IPS DF 4.7 (cell line): Measurements from ENCODE around the gene RBM14.
"Not testable (repeated sequence)": the region's sequence is repeated elsewhere in the genome, so short reads cannot be mapped to it uniquely, and the experiment has no call there.

Source experiments
- DNase-seq: peaks from one replicate; pipeline ENCODE4 v3.0.0-alpha.2; 2013; ENCODE audit warnings: low spot score; ENCODE audit errors: extremely low read depth

RBM14 gene, protein sequence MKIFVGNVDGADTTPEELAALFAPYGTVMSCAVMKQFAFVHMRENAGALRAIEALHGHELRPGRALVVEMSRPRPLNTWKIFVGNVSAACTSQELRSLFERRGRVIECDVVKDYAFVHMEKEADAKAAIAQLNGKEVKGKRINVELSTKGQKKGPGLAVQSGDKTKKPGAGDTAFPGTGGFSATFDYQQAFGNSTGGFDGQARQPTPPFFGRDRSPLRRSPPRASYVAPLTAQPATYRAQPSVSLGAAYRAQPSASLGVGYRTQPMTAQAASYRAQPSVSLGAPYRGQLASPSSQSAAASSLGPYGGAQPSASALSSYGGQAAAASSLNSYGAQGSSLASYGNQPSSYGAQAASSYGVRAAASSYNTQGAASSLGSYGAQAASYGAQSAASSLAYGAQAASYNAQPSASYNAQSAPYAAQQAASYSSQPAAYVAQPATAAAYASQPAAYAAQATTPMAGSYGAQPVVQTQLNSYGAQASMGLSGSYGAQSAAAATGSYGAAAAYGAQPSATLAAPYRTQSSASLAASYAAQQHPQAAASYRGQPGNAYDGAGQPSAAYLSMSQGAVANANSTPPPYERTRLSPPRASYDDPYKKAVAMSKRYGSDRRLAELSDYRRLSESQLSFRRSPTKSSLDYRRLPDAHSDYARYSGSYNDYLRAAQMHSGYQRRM

DNA sequence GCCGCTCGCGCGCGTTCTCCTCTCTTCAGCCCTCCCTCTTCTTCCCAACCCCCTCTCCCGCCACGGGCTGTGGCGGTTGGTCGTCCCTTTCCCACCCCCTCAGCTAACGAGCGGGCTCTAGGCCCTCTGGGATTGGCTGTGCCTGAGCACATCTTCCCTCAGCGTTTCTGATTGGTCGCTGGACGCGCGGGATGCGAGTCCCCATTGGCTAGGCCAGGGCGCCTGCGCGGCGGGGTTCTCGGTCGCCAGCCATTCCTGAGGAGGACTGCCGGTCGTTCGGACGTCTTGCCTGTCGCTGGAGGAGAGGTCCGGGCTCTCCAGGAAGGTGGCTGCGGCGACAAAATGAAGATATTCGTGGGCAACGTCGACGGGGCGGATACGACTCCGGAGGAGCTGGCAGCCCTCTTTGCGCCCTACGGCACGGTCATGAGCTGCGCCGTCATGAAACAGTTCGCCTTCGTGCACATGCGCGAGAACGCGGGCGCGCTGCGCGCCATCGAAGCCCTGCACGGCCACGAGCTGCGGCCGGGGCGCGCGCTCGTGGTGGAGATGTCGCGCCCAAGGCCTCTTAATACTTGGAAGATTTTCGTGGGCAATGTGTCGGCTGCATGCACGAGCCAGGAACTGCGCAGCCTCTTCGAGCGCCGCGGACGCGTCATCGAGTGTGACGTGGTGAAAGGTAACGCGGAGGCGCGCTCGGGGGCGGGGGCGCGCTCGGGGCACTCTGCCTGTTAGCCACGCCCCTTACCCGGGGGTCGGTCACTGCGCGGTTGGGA lies at the start of gene RBM14:
Gene RBM14, plus strand, starts transcription at position 252 of the 776 bp plus-strand sequence. Its CDS starts 91 bp downstream, at position 343.
- DNase-seq, result peak; percentile 97

DNA sequence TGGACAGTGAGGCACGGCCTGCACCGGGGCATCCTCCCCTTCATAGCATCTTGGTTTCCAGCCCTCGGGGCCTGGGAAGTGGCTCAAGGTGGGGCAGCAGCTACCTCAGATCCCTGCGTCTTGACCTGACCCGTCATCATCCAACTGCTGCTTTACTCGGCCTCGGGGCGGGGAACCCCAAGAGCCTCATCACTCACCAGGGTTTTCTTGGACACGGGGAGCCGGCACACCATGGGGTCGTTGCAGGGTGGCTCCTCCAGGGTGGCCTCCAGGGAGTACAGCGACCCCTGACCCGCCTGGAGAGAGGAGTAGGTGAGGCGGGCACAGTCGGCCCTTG lies 48.7 kb upstream of the RBM14 start:
- no peak for DNase-seq

DNA sequence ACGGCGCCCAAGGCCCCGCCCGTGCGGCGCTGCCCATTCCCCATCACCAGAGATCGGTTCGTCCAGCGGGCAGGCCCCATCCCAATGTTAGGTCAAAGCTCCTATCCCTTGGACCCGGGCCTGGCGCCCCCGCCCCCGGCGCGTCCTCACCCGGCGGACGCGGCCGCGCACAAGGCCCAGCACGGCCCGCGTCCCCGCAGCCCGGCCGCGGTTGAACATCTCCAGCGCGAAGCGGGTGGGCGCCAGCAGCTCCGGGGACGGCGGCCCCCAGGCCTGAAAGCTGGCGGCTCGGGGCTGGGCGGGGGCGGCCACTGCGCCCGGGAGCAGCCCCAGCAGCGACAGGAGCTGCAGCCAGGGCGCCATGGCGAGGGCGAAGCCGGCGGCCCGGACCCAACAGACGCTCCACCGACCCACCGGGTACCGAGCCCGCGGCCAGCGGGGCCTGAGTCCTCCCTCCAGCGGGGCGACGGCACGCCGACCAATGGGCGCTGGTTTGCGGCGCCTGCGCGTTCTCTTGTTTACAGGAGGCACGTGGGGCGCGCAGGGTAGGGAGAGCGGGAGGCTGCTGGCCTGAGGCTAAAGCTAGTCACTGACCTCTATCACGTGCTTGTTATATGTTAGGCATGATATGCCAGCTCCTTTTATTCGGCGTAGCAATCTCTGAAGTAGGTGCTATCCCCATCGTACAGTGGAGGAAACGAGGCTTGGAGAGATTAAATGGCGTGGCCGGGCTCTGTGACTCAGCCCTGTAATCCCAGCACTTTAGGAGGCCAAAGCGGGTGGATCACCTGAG lies 48.1 kb upstream of the RBM14 start, which contains the start of gene CTSF:
Gene CTSF, minus strand, starts transcription at position 483 of the 793 bp plus-strand sequence. Its CDS starts 120 bp downstream, at position 363.
- no peak for DNase-seq

DNA sequence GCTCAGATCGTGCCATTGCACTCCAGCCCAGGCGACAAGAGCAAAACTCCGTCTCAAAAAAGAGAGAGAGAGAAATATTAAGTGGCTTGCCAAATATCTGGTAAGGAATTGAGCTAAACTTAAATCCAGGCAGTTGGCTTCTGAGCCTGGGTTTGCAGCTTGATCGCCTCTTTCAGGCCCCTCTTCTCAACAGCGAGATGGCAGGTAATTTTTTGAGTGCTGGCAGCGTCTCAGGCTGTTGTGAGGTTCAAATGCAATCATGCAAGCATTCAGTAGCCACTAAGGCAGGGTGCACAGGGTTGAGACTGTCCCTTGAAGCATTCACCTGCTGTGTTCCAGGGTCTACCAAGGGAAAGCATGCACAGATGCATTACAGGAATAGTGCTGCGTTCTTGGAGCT lies 47.4 kb upstream of the RBM14 start:
- DNase-seq, result no peak

DNA sequence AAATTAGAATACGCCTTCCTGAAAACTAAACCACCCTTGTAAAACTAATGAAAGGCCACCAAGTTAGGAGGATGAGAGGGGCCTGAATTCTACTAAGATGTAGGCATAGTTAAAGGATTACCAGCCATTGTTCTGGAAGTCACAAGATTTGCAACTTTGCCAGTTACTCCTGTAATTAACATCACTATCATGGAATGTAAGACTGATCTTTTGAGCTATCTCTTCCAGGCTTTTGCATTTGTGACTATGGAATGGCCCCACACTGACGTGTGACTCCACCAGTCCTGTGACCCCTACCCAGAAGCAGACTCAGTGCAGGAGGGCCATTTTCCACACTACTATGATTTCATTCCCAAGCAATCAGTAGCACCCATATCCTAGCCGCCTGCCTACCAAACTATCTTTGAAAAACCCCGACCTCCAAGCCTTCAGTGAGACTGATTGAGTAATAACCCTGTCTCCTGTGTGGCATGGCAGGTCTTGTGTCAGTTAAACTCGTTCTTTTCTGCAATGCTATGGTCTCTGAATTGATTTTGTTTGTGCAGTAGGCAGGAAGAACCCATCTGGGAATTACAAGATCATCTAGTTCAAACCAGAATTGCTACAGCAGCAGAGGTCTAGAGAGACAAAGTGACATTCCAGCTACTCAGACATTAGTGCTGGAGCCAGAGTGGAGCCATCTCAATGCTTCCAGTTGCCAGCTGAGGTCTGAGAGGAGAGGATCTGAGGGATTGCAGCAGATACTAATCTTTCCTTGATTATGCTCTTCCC lies 46.2 kb upstream of the RBM14 start:
- no peak for DNase-seq

DNA sequence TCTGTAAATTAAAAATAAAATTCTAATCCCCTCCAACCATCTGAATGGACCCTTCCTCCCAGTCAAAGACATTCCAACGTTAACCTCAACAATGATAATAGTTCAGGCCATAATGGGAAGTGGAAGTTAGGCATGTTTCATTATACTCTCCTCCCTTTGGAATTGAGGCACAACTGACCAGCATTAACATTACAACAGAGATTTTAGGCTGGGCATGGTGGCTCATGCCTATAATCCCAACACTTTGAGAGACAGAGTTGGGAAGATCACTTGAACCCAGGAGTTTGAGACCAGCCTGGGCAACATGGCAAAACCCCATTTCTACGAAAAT lies 45.6 kb upstream of the RBM14 start:
- DNase-seq, result no peak

DNA sequence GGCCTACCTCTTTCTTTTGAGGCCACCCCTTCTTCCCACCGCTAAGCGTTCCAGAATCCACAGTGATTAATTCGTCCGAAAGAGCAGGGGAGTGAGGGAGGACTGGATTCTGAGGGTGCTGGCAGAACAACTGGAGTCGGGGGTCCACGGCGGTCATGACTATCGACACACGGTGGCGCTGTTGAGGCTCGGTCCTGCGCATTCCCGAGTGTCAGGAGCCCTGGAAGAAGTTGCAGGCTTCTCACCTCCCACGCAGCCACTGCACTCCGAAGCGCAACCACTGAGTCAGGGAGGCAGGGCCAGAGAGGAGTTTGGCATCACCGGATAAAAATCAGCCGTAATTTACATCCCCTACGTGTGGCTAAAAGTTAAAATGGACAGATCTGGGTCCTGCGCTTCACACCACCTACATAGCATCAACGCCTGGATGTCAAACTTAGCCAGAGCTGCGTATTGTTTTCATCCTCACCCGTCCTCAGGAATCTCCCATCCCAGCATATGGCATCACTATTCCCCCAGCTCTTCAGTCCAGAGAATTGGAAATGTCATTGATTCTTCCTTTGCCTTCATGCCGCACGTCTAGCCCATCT lies 37.3 kb upstream of the RBM14 start:
- no peak for DNase-seq

DNA sequence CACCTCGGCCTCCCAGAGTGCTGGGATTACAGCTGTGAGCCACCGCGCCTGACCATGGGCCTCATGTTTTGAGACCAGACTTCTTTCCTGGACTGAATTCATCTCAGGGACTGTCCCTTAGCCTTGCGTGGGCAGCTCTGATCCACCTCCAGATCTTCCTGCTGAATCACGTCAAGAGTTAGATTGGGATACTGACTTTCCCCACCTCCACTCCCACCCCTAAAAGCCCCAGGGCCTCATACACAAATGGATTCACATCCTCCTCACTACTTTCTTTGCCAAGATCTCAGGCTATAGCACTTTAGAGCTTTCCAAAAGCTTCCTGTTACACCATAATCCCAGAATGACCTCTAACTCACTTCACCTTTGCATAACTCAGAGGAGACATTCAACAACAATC lies 35.6 kb upstream of the RBM14 start:
- no peak for DNase-seq

DNA sequence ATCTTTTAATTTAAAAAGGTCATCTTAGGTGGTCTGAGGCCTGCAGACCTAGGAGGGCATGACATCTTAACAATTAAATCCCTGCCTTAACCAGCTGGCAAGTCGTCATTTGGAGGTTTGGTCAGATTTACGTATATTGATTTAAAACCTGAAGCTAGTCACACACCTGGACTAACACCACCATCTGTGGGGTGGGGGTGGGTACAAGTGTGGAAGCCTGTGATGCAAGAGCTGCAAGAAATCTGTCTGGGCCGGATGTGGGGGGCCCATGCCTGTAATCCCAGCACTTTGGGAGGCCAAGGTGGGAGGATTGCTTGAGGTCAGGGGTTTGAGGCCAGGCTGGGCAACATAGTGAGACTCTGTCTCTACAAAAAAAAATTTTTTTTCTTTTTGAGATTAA lies 35.2 kb upstream of the RBM14 start:
- DNase-seq, result no peak

DNA sequence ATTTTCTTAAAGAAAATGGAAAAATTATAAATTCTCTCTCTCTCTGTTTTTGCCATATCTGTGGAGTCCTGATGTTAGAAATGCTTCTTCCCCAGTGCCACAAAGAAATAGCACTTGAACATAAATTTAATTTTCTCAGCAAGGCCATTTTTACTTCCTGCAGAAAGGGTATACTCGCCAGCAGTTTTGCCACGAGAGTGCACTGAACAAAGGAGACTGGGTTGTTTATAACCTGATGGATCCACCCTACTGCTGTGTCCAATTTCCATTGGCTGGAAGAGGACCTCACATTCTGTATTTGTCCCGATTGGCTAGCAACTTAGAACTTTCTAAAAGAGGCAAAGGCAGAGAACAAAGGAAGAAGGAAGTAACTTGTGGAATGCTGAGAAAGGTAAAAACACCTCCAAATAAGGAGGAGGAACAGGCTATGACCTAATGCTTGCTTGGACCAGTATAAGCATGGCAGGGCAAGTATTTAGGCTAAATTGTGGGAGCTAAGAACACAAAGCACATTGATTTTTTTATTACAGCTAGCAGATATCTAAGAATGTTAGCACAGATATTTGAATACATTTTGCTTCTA lies 33.8 kb upstream of the RBM14 start:
- not testable (repeated sequence) for DNase-seq

DNA sequence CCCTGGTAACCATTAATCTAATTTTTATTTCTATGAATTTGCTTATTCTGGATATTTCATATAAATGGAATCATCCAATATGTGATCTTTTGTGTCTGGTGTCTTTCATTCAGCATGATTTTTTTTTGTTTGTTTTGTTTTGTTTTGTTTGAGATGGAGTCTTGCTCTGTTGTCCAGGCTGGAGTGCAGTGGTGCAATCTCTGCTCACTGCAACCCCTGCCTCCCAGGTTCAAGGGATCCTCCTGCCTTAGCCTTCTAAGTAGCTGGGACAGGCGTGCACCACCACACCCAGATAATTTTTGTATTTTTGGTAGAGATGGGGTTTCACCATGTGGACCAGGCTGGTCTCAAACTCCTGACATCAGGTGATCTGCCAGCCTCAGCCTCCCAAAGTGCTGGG lies 31.0 kb upstream of the RBM14 start:
- not testable (repeated sequence) for DNase-seq

DNA sequence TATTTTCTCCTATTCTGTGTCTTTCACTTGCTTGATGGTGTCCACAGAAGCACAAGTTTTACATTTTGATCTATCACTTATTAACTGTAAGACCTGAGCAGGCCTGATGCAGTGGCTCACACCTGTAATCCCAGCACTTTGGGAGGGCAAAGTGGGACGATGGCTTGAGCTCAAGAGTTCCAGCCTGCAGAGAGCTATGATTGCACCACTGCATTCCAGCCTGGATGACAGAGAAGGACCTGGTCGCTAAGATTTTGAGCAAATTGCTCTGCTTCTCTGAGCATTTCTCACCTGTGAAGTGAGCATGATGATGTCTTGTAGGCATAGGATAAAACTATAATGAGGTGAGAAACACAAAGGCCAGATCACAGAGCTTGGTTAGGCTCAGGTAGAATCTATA lies 30.3 kb upstream of the RBM14 start:
- DNase-seq, result no peak

DNA sequence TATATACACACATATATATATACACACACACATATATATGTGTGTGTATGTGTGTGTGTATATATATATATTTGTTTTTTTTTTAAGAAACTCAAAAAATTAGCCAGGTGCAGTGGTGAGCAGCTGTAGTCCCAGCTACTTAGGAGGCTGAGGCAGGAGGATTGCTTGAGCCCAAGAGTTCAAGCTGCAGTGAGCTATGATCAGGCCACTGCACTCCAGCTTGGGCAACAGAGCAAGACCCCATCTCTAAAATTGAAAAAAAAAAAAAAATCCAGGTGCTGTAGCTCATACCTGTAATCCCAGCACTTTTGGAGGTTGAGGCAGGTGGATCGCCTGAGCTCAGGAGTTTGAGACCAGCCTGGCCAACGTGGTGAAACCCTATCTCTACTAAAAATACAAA lies 27.1 kb upstream of the RBM14 start:
- DNase-seq, result not testable (repeated sequence)

DNA sequence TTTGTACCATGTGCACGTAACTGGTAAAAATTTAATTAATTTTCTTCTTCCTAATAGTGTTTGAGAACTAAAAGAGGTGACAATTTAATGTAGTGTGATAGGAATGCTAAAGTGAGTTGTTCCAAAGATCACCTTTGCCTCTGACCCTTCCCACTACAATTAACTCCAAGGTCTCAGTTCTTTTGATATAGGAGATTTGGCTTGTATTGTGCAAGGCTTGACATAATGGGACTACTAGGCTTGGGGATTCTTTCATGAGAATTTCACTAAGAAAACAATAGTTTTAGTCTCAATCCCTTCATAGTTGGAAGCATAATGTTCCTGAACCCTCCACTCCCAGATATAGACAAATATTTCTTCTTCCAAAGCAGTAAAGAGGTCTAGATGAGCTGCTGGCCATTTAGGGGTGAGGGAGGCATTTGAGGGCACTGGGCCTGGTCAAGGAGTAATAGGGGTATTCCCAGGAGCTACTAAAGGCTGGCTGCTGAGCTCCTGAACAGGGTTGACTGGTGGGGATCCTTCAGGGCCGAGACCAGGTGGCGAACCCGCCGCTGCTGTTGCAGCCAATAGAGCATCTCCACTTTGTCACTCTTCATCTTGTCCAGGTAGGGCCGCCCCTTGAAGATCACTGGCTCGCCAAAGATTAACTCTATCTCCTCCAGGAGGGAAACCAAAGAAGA lies 26.3 kb upstream of the RBM14 start:
- DNase-seq, result no peak

DNA sequence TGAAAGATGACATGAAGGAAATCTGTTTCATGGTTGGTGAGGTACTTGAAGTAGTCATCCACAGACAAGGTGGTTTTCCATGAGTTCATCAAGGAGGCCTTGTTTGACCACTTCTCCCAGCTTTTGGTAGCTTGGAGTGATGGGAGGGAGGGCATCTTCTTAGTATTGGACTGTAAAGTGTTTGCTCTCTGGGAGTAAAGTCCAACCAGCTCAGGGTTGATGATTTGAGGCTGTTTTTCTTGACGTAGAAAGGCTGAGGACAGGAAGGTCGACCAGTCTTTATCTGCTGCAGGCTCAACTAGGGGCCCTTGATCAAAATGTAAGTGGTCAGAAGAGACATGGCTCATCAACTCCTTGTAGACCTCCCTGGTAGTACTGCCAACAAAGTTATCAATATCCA lies 25.3 kb upstream of the RBM14 start:
- DNase-seq, result no peak

DNA sequence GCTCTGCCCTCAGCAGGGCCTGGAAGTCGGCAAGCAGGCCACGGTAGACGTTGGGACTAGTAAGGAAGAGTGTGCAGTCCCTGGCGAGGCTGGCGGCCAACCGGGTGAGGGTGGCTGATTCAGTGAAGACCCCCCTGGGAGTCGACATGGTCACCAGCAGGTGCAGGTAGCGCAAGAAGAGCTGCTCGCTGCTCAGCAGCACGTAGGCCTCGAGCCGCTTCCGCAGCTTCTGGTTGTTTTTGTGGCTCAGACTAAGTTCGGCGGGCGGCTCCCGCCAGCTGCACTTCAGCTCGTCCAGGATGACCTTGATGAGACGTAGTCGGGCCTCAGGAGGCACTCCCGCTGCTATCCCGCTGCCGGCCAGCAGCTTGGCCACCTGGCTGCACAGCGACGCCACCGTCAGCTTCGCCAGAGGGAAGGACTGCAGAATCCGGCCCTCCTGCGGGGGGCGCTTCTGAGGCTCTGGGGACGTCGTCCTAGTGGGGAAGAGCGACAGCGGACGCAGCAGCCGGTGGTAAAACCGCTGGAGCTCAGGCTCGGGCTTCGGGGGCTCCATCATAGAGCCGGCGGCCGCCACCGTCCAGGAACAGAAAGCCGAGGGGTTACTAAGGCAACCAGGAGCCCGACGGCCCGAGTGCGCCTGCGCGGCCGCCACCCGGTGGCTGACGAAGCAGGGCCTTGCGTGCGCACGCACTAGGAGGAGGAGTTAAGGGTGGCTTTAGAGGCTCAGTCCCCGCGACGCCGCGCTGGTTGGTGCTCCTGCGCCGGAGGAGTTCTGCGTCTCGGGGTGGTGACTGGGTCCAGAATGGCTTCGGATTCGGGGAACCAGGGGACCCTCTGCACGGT lies 23.8 kb upstream of the RBM14 start, which contains the start of the genes CCDC87 and CCS:
Gene CCDC87, minus strand, starts transcription at position 607 of the 846 bp plus-strand sequence. Its CDS starts 48 bp downstream, at position 559.
Gene CCS, plus strand, starts transcription at position 729 of the 846 bp plus-strand sequence. Its CDS starts 77 bp downstream, at position 806.
- DNase-seq, result no peak

DNA sequence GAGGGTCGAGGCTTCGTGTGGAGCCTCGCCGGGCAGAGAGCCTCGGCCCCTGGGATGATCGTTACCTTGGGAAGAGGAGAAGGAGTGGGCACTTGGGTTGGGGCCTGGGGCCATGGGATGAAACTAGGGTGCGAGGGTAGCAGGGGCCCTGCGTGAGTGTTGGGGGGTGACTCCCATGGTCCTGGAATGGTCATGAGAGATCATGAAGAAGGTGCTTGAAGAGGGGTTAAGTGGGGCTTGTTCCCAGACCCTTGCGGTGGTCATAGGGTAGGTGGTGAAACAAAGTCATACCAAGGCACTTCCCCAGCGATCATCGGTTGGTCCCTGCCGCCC lies 23.2 kb upstream of the RBM14 start:
- no peak for DNase-seq

DNA sequence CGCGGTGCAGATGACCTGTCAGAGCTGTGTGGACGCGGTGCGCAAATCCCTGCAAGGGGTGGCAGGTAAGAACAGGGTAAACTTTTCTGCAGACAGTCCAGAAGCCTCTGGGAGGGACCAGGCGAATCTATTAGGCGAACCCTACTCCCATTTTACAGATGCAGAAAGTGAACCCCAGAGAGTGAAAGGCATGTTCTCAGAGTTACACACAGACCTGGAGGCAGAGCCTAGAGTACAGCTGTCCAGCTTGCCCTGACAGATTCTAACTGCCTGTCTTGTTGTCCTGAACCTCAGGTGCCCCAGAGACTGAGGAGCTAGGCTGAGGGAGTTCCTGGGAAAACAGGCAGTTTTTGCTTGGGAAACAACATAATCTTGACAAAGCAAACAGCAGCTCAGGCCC lies 22.8 kb upstream of the RBM14 start:
- no peak for DNase-seq
